CD4-positive, alpha-beta T cell treated with Interleukin-17A for 1 hour (primary cell): Measurements from ENCODE around the gene BAHD1.

Experiments used
- DNase-seq: peaks from one replicate; pipeline ENCODE4 v3.0.0-alpha.2; 2020

BAHD1 gene

GRCh38 chr15:40469776-40470390 is 29.1 kb downstream of the BAHD1 start:
- no peak for DNase-seq

- DNase-seq: peak; percentile 64
Observed at GRCh38 chr15:40470423-40471104, 29.8 kb downstream of the BAHD1 start, which contains the start of gene CHST14. TSS of gene CHST14 (plus strand) at chr15:40470984. CDS start at chr15:40471214, 230 bp downstream.

DNA sequence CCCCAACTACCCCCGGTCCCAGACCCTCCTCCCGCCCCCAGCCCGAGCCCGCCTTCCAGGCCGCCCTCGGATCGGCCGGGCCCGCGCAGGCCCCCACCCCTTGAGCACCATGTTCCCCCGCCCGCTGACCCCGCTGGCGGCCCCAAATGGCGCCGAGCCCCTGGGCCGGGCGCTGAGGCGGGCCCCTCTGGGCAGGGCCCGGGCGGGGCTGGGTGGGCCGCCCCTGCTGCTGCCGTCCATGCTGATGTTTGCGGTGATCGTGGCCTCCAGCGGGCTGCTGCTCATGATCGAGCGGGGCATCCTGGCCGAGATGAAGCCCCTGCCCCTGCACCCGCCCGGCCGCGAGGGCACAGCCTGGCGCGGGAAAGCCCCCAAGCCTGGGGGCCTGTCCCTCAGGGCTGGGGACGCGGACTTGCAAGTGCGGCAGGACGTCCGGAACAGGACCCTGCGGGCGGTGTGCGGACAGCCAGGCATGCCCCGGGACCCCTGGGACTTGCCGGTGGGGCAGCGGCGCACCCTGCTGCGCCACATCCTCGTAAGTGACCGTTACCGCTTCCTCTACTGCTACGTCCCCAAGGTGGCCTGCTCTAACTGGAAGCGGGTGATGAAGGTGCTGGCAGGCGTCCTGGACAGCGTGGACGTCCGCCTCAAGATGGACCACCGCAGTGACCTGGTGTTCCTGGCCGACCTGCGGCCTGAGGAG is 30.5 kb downstream of the BAHD1 start:
- DNase-seq: peak; percentile 33

DNA sequence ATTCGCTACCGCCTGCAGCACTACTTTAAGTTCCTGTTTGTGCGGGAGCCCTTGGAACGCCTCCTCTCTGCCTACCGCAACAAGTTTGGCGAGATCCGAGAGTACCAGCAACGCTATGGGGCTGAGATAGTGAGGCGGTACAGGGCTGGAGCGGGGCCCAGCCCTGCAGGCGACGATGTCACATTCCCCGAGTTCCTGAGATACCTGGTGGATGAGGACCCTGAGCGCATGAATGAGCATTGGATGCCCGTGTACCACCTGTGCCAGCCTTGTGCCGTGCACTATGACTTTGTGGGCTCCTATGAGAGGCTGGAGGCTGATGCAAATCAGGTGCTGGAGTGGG is 31.0 kb downstream of the BAHD1 start:
- DNase-seq: no peak

DNA sequence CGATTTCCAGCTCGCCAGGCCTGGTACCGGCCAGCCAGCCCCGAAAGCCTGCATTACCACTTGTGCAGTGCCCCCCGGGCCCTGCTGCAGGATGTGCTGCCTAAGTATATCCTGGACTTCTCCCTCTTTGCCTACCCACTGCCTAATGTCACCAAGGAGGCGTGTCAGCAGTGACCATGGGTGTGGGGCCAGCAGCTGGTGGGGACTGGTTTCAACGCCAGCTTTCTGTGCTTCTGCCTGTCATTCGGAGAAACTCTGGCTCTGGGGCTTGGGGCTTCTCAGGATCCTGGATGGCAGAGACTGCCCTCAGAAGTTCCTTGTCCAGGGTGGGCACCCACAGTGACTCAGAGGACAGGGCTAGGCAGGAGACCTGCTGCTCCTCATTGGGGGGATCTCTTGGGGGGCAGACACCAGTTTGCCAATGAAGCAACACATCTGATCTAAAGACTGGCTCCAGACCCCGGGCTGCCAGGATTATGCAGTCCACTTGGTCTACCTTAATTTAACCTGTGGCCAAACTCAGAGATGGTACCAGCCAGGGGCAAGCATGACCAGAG is 31.5 kb downstream of the BAHD1 start:
- DNase-seq: no peak

DNA sequence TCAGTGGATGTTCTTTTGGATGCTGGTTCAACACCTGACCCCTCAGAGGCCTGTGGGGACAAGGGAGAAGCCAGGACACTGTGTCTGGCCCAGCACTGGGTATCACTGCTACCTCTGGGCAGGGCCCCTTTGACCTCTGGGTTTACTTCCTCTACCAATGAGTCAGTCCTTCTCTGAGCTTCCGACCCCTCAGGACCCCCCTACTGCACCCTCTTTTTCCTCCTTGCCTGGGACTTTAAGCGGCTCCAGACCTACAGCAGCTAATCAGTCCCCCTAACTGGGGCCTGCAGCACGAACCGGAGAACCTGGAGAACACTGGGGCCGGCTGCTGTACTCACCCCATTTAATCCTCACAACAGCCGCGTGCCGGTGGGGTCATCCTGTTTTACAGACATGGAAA is 33.8 kb downstream of the BAHD1 start:
- no peak for DNase-seq

GRCh38 chr15:40477642-40478327 is 37.0 kb downstream of the BAHD1 start:
- DNase-seq: no peak

DNA sequence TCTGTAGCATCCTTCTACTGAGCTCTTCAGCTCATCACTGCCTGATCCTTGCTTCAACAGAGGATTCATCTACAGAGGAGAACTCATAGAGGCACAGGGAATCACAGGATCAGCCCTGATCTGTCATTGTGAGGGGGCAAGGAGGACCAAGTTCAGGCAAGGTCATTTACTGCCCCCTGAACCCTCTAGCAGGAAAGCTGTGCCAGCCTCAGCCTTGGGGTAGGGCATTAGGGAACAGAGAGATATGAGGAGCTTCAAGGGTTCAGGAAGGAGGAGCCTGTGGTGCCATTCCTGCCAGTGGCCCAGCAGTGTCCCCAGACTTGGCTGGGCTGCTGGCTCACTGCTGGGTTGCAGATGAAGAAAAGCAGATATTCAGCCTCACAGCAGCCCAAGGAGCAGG is 38.3 kb downstream of the BAHD1 start:
- no peak for DNase-seq

- DNase-seq: no peak
Observed at GRCh38 chr15:40481341-40482074, 40.8 kb downstream of the BAHD1 start.

DNA sequence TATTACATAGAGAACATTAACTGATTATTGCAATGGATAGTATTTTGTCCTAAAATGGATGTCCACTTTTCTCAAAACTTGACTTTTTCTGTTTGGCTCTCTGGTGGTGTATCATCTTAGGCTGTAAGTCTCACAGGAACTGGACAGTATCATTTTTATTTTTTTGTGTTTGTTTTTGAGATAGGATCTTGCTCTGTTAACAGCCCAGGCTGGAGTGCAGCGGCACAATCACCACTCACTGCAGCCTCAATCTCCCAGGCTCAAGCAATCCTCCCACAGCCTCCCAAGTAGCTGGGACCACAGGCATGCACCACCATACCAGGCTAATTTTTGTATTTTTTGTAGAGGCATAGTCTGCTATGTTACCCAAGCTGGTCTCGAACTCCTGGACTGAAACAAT is 43.2 kb downstream of the BAHD1 start:
- no peak for DNase-seq

DNA sequence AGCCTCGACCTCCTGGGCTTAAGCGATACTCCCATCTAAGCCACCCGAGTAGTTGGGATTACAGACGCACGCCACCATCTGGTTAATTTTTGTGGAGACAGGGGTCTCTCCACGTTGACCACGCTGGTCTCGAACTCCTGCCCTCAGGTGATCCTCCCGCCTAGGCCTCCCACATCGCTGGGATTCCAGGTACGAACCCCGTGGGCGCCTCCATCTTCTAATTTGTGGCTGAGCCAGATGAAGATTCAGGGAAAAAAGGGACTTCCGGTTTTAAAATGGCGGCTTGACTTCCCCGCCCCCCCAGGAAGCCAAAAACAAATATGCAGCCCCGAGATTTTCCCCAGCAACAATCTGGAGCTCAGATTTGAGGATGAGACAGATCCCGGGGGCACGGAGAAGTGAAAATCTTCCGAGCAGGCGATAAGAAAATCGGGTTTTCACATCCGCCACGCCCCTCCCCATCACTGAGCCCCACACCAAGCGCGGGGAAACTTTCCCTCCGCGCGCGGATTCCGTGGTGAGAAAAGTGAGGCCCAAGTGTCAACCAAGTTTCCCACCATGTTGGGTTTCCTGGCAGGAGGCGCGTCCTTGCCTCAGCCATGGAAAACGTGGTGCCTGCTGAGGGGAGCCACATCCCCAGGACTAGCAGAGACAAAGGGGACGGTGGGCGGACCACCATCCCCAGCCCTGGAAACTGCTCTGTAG is 45.5 kb downstream of the BAHD1 start:
- no peak for DNase-seq

- no peak for DNase-seq
Observed at GRCh38 chr15:40487816-40488682, 47.3 kb downstream of the BAHD1 start.

DNA sequence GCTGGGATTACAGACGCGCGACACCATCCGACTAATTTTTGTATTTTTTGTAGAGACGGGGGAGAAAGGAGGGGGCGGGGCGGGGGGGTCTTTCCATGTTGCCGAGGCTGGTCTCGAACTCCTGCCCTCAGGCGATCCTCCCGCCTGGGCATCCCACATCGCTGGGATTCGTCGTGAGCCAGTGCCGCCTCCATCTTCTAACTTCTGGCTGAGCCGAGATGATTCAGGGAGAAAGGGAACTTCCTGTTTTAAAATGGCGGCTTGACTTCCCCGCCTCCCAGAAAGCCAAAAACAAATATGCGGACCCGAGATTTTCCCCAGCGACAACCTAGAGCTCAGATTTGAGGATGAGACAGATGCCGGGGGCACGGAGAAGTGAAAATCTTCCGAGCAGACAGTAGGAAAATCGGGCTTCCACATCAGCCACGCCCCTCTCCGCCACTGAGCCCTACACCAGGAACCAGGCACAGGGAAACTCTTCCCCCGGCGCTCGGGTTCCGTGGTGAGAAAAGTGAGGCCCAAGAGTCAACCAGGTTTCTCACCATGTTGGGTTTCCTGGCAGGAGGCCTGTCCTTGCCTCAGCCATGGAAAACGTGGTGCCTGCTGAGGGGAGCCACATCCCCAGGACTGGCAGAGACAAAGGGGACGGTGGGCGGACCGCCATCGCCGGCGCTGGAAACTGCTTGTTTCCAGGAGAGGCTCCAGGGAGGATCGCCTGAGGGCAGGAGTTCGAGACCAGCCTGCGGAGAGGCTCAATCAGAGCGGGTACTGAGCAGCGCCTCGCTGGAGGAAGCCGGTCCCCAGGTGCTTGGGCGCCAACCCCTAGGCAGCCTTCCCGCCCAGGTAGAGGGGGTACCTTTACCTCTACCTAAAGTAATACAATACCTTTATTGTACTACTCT is 48.8 kb downstream of the BAHD1 start:
- DNase-seq: no peak

DNA sequence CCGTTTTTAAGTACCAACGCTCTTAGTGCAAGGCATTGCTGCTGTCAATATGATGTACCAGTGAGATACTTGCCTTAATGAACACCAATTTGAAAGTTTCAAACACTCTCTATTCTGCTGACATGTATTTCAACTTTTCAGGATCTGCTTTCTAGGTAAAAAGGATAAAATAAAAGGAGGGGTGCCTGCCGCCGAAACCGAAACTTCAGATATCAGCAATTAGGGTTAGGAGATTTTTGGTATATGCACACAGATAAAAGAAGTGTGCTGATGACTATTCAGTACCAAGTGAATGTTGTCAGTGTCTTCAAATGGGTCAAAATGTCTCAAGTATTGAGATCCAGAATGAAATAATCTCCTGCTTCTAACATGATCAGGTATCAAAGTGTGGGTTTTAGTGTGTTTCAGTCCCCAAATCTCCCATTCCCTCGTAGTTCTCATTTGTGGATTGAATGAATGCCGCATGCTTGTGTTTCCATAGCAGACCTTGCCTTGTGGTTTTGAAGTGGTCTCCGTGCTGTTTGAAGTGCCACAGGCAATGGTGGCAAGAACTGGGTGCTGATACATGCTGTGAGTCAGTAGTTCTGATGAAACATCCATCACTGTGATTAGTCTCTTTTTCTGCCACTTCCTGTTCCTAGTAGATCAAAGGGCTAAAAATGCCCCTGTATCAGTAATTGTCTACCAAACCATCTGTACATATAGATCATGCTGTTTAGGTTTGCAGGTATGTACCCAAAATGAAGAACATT is 52.5 kb downstream of the BAHD1 start:
- peak; percentile 65 for DNase-seq

GRCh38 chr15:40495516-40495915 is 54.8 kb downstream of the BAHD1 start:
- no peak for DNase-seq

- DNase-seq: no peak
Observed at GRCh38 chr15:40498418-40498817, 57.7 kb downstream of the BAHD1 start.

DNA sequence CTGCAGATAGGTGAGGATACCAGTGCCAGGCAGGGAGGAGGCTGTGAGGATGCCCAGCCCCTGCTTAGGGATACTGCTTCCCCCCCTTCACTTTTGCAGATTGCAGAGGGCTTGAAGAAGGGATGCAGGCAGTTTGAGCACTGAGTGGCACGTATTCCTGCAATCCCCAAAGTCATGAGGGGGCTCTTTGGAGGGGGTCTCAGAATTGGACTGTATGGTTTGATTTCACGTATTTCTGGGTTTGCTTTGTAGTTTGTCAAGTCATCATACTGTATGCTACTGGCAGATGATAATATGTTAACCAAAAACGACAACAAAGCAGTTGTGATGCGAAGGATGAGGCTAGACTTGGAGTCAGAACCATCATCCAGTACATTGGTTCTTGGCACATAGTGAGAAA is 58.1 kb downstream of the BAHD1 start:
- DNase-seq: no peak

DNA sequence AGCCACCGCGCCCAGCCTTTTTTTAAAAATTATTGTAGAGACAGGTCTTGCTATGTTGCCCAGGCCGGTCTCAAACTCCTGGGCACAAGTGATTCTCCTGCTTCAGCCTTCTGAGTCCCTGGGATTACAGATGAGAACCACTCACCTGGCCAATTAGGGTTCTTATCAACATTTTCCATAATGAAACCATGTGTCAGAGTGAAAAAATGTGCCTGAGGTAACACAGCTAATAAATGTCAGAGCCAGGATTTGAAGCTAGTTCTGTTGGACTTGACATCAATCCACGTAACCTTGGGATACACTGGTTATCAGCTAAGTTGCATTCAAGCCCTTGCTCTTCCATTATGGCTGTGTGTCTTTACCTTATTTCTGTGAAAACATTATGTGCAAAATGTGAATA is 59.2 kb downstream of the BAHD1 start:
- DNase-seq: no peak
